ENCODE measurements around the gene PFN1.
"Not testable (repeated sequence)": the region's sequence is repeated elsewhere in the genome, so short reads cannot be mapped to it uniquely, and the experiment has no call there.

PFN1 gene

DNA sequence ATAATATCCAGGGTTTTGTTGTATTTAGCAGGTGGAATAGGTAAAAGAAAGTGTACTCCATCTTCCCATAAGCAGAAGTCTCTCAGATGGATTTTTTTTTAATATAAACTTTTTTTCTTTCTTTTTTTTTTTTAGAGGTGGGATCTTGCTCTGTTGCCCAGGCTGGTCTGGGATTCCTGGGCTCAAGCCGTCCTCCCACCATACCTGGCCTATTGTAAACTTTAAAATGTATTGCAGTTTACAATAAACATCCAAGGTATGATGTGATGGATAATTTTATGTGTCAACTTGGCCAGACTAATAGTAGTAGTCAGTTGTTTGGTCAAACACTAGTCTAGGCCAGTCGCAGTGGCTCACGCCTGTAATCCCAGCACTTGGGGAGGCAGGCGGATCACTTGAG is 27.0 kb downstream of the PFN1 start:
- DNase-seq (ENCODE audit: low spot score) = no peak

DNA sequence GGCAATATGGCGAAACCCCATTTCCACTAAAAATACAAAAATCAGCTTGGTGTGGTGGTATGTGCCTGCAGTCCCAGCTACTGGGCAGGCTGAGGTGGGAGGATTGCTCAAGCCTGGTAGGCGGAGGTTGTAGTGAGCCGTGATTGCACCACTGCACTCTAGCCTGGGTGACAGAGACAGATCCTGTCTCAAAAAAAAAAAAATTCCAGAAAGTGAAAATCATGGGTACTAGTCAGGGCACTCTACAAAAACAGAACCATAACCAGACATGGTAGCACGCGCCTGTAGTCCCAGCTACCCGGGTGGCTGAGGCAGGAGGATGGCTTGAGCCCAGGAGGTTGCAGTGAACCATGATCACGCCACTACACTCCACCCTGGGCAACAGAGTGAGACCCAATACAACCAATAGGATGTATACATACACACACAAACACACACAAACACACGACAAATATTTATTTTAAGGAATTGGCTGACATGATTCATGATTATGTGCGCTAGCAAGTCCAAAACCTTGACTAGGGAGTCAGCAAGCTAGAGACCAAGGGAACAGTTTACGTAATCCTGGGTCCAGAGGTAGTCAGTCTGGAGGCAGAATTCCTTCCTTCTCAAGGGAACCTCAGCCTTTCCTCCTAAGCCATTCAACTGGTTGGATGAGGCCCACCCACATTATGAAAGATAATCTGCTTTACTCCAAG is 27.8 kb downstream of the PFN1 start:
- no peak for DNase-seq (ENCODE audit: low spot score)

DNA sequence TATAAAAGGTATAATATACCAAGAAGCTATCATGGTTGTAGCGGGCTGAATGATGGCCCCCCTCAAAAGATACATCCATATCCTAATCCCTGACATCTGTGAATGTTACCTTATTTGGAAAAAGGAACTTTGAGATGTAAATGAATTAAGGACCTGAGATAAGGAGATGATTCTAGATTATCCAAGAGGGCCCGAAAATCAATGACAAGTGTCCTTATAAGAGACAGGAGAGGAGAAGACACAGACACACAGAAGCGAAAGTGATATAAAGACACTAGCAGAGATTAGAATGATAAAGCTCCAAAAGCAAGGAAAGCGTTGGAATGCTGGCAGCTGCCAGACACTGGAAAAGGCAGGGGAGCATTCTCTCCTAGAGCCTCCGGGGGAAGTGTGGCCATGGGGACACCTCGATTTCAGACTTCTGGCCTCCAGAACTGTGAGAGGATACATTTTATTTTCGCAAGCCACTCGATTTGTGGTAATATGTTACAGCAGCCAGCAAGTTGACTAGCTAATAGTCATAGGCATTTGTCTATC is 28.8 kb downstream of the PFN1 start:
- DNase-seq (ENCODE audit: low spot score) = no peak

DNA sequence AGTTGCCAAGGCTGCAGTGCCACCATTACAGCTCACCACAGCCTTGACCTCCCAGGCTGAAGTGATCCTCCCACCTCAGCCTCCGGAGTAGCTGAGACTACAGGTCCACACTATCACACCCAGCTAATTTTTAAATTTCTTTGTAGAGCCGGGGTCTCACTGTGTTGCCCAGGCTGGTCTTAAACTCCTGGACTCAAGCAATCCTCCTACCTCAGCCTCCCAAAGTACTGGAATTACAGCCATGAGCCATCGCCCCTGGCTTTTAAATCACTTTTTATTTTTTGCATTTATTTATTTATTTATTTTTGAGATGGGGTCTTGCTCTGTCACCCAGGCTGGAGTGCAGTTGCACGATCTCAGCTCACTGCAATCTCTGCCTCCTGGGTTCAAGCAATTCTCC is 33.8 kb downstream of the PFN1 start:
- DNase-seq (ENCODE audit: low spot score) = not testable (repeated sequence)

DNA sequence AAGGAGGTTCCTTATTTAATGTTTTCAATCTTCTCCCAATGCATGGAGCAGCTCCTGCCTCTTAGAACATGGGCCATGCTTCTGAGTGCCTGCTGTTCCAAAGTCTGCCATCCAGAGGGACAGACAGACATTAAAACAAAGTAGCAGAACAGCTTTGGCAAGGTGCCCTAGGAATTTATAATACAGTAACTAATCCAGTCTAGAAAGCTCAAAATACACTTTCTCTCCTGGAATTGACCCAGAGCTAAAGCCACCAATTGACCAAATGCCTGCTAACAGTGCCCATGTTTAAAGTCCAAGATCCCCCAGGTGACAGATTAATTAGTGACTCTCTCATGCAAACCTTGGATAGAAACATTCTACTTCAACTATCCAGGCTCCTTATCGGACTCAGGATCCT is 34.3 kb downstream of the PFN1 start:
- DNase-seq (ENCODE audit: low spot score) = no peak

DNA sequence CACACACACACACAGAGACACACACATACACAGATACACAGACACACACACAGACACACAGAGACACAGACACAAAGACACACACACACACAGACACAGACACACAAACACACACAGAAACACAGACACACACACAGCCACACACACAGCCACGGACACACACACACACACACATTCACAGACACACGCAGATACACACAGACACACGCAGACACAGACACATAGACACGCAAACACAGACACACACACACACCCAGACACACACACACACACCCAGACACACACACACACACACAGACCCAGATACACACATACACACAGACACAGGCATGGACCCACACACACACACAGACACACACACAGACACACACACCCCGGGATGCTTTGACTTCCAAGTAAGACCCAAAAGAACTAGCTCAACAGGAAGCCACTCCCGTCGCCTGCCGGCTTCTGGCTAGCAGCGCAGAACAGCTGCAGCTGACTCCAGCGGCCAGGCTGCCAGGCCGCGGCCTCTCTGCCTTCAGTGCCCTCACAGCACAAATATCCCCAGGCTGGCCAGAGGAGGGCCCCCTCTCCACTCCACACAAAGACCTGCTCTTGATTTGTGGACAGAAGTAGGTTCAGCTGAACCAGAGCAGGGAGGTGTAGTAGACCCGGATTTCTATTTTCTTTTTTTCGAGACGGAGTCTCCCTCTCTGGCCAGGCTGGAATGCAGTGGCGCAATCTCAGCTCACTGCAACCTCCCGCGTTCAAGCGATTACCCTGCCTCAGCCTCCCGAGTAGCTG is 39.4 kb downstream of the PFN1 start:
- DNase-seq (ENCODE audit: low spot score) = peak; percentile 91

DNA sequence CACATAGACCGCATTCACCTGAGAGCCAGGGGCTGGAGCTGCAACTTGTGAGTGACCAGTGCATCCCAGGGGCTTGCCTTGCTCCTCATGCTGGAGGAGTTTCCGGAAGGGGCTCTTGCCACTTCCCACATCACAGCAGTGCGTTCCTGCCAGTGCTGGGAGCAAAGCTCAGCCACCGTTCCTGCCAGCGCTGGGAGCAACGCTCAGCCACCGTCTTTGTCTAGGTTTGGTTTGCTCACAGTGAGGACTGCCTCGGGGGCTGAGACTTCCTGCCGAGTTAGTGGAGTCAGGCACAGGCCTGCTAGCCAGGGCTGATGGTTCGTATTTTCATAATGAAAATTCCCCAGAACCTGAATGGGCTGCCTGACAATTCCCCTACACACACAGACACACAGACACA is 40.0 kb downstream of the PFN1 start:
- DNase-seq (ENCODE audit: low spot score) = no peak

DNA sequence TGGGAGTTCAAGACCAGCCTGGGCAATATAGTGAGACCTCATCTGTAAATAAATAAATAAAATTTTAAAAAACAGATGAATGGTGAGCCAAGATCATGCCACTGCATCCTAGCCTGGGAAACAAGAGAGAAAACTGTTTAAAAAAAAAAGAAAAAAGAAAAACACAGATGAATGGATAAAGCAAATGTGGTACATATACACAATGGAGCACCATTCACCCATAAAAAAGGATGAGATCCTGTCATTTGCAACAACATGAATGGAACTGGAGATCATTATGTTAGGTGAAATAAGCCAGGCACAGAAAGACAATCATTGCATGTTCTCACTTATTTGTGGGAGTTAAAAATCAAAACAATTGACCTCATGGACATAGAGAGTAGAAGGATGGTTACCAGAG is 41.7 kb downstream of the PFN1 start:
- DNase-seq (ENCODE audit: low spot score) = not testable (repeated sequence)

DNA sequence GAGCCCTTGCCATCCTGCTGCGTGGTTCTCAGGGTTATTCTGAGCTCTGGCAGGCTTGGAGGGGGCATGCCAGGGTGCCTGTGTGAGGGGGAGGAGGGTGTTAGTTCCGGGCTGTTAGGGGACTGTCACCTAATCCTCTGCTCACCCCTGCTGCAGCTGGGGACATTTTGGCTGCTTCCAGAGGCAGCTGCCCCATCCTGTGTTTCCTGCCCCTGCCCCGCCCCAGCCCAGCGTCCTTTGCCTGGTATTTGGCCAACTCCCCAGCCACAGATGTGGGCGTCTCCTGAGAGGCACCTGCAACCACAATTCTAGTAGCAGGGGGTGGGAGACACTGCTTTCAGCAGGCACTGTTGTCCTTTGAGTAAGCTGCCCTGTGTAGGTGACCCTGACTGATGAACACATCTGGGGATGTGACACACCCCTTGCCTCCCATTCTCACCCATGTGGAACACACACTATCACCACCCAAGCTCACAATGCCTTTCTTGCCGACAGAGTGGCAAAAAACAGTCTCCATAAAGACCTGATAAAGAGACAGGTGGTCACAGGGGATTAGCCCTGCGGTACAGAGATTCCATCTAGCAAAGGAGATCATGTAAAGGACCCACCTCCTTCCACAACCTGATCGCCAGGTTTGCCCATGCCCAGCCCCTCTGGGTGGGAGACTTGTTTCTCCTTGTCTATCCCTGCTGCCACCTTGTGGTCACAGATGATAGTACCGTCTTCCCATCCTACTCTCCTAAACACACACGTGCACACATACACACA is 45.1 kb downstream of the PFN1 start, which contains the start of gene CHRNE:
Gene CHRNE, minus strand, starts transcription at position 48 of the 768 bp plus-strand sequence. Its CDS starts 35 bp downstream, at position 13.
- DNase-seq (ENCODE audit: low spot score) = no peak

DNA sequence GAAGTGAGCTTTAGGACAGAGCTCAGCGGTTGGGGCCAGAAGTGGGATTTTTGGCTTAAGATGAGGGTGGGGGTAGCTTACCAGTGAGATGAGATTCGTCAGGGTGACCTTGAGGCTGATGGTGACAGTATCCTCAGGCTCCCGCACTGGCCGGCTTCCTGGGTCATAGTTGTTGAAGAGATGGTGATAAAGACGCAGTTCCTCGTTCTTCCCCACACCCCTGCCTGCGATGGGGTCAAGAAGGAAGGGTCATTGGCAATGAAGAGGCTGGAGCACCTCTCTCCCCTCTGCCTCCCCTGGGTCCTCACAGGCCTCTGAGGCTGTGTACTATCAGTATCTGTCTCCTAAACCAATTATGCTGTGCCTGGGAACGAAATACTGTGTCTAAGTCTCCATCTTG is 45.8 kb downstream of the PFN1 start:
- DNase-seq (ENCODE audit: low spot score) = no peak

DNA sequence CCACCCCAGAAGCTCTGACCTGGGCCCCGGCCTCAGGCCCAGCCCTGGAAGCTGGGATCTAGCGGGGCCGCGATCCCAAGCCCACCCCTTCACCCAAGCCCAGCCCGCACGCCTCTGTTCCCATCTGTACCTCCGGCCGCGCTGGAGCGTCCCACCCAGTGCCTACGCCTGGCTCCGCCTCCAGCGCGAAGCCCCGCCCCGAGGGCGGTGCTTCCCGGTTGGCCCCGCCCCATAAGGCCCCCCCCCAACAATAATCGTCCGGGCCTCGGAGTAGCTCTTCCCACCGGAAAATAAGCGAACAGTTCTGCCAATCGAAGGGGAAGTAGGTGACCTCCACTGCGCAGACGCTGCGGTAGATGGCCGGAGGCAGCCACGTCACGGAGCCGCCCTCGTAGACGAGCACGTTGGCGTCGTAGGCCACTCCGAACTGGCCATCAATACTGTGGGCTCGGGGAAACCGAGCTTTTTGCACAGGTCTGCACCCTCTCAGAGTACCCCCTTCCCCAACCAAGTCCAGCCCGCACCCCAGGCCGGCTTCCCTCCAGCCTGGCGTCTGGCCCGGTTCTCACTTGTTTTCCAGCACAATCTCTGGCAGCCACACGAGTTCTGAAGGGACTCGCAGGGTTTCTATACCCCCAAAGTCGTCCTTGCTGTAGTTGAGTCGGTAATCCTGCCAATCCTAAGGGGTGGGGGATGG is 46.5 kb downstream of the PFN1 start:
- DNase-seq (ENCODE audit: low spot score) = peak; percentile 87

DNA sequence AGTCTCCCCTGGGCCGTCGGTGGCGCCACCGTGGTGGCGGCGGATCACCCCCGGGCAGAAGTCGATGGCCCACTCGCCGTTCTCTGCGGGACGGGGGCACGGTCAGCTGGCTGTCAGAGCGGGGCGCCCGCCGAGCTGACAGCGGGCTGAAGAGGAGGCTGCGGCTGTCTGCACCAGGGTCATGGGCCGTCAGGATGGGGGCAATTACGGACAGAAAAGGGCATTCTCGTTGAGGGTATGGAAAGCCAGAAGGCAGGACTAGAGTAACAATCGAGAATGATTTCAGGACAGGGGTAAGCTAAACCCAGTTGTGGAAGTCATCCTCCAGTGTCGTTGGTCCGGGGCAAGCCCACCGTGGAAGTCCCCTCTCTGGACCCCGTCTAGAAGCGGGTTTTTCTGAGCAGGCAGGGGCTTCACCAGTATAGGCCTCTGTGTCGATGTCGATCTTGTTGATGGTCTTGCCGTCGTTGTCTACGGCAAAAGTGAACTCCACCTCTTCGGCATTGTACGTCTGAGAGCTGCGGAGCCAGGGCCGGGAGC is 47.2 kb downstream of the PFN1 start:
- no peak for DNase-seq (ENCODE audit: low spot score)

DNA sequence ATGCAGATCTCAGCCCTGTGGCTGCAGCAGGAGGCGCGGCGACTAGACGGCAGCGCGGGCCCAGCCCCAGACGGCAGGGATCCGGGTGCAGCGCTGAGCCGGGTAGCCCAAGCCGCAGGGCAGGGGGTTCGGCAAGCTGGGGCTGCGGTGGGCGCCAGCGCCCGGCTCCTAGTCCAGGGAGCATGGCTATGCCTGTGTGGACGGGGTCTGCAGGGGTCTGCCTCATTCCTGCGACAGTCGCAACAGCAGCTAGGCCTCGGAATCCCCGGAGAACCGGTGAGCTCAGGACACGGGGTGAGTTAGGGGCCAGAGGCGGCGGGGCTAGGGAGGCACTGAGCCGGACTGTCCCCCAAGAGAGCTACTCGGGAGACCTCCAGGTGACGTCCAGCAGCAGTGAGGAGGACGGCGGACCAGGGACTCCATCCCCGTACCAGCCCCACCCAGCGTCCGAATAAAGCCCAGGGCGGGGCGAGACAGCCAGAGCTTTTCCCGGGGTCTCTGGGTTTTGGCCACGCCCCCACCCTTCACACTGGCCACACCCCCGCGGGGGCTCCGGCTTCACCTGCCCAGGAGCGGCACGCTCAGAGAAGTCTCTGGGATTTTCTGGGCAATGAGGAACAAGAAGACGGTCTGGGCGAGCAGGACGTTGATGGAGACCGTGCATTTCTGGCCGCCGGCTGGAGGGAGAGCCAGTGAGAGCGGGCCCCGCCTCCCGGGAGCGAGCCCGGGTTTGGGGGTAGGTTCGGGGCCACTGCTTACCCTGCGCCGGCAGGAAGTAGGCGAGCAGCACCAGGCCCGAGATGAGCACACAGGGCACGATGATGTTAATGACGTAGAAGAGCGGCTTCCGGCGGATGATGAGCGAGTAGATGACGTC is 47.9 kb downstream of the PFN1 start:
- DNase-seq (ENCODE audit: low spot score) = no peak

DNA sequence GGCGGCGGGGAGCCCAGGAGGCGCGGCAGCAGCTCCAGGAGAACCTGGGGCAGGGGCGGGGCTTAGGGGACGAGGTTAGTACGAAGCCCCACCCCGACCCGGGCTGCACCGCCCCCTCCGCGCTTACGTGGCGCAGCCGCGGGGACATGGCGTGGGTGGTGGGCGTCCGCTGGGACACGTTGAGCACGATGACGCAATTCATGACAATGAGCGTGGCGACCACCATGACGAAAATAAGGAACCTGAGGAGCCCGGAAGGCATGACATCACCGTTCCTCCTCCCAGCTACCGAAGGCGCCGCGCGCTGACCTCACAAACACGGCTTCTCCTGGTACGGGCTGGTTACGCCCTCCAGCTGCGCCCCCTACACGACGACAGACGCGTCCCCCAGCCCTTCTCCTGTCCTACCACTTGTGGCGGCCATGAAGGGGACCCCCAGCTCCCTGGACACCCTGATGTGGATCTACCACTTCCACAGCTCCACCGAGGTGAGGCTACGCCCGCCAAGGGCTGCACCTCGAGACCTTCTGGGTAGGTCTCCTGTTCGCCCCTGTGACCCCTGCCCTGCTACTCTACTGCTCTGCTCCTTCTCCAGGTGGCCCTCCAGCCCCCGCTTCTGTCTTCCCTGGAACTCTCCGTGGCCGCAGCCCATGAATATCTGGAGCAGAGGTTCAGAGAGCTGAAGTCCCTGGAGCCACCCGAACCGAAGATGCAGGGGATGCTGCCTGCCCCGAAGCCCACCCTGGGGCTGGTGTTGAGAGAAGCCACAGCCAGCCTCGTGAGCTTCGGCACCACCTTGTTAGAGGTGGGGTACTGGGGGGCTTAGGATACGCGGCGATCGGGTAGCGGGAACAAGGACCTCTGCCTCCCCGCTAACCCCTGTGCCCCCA is 48.7 kb downstream of the PFN1 start, which contains the start of gene C17orf107:
Gene C17orf107, plus strand, starts transcription at position 196 of the 890 bp plus-strand sequence. Its CDS starts 227 bp downstream, at position 423.
- DNase-seq (ENCODE audit: low spot score) = peak; percentile 88

DNA sequence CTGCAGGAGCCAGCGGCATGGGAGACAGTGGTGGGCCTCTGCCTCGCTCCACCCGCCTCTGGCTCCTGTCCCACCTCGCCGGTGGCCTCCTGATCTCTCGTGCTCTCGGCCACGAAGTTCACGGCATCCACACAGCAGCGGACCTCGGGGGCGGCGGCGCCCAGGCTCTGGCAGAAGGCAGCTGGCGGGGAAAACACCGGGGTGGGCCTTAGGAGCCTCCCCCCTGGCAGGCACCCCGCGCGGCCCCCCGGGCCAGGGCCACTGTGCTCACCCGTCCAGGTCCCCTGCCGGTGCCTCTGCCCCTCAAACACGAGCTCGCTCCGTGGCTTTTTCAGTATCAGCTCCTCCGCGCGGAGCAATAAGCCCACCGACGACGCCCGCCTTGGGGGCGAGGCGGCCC is 49.4 kb downstream of the PFN1 start:
- DNase-seq (ENCODE audit: low spot score) = no peak

DNA sequence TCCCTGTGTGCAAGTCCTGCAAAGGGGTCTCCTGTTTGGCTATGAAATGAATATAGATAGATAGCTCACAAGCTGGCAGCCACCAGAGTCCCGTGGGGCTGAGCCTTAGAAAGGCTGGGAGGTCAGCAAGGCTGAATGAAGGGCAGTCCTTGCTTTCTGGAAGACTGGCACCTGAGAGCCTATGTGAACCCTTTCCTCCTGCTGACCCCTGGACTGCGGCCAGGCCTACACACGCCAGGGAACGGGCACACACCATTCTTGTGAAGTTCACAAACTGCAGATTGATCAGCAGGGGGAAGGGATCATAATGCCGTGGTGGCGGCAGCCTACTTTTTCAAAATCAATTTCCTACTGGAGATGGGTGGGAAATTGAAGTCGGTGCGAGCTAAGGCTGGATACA is 50.0 kb downstream of the PFN1 start:
- no peak for DNase-seq (ENCODE audit: low spot score)

DNA sequence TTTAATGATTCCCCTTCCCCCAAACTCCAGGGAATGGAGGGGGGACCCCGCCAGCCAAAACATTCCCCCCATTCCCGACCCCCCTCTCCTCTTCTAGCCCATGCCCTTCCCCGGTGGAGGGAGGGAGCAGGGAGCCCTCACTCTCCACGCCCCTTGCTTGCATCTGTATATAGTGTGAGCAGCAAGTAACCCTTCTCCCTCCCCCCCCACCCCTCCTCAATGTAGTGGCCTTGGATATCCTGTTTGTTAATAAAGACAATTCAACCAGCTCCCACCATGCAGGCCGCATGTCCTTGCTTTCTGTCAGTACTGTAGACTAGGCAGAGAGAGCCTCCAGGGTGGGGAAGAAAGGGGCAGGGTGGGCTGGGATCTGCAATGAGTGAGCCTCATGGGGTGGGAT is 50.5 kb downstream of the PFN1 start:
- DNase-seq (ENCODE audit: low spot score) = no peak

DNA sequence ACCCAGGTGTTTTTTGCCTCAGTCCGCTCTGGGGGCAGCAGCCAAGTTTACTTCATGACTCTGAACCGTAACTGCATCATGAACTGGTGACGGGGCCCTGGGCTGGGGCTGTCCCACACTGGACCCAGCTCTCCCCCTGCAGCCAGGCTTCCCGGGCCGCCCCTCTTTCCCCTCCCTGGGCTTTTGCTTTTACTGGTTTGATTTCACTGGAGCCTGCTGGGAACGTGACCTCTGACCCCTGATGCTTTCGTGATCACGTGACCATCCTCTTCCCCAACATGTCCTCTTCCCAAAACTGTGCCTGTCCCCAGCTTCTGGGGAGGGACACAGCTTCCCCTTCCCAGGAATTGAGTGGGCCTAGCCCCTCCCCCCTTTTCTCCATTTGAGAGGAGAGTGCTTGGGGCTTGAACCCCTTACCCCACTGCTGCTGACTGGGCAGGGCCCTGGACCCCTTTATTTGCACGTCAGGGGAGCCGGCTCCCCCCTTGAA is 51.1 kb downstream of the PFN1 start:
- no peak for DNase-seq (ENCODE audit: low spot score)

Measured in left forelimb (tissue), 1 donor.